NCI-H526 treated with DMSO at 0.1 percent for 48 hours (cell line): ENCODE data around the gene PUSL1.

ENCODE experiments used
- DNase-seq: peaks from one replicate; lab custom pipeline; 2025; lab: John Stamatoyannopoulos, UW

The PUSL1 gene

GRCh38 chr1:1280782-1281481, 27.5 kb upstream of the PUSL1 start:
- DNase-seq, result no peak

GRCh38 chr1:1281533-1282321, 26.7 kb upstream of the PUSL1 start:
- no peak for DNase-seq

DNA sequence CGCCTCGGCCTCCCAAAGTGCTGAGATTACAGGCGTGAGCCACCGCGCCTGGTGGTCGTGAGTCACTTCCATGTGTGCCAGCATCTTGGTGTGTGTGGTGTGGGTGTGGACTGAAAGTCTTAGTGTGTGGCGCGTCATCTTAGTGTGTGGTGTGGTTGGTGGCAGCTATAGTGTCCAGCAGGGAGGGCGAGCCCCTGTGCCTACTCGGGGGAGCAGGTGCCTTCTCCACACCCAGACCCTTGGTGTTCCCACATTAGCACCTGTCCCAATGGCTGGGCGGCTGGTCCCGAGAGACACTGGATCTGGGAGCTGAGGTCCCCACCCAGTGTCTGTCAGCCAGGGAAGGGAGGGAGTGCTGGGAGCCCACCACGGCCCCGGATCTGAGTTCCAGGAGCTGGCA, 25.4 kb upstream of the PUSL1 start:
- DNase-seq, result no peak

- peak; percentile 10 for DNase-seq
These were observed 24.6 kb upstream of the PUSL1 start for GRCh38 chr1:1283821-1284220.

- DNase-seq, result no peak
These were observed 23.9 kb upstream of the PUSL1 start for GRCh38 chr1:1284221-1285101.

DNA sequence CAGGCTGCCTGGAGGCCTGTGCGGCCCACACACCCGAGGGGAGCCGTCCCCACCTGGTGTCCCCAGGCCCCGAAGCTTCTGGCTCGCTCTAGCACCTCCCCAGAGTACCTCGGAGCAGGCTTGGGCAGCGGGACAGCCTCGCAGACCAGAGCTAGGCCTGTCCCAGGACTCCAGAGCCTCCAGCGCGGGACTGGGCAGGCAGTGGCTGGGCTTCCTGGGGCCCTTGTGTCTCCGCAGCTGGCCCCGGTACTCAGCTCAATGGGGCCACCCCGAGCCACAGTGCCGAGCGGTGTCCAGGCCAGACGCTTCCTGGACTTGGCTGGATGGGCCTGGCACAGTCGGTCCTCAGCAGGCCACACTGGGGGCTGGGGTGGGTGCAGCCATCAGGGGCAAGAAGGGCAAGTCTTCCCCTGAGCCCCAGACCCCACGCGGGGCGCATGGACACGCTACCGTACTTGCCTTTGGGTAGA, 23.3 kb upstream of the PUSL1 start:
- no peak for DNase-seq

GRCh38 chr1:1285611-1286311, 22.6 kb upstream of the PUSL1 start:
- DNase-seq, result no peak

- no peak for DNase-seq
These were observed 21.8 kb upstream of the PUSL1 start for GRCh38 chr1:1286313-1287261.

- DNase-seq, result no peak
These were observed 20.9 kb upstream of the PUSL1 start for GRCh38 chr1:1287288-1288110.

- DNase-seq, result peak; percentile 20
These were observed 18.1 kb upstream of the PUSL1 start for GRCh38 chr1:1290238-1290731.

- DNase-seq, result peak; percentile 11
These were observed 17.3 kb upstream of the PUSL1 start for GRCh38 chr1:1291023-1291528.

DNA sequence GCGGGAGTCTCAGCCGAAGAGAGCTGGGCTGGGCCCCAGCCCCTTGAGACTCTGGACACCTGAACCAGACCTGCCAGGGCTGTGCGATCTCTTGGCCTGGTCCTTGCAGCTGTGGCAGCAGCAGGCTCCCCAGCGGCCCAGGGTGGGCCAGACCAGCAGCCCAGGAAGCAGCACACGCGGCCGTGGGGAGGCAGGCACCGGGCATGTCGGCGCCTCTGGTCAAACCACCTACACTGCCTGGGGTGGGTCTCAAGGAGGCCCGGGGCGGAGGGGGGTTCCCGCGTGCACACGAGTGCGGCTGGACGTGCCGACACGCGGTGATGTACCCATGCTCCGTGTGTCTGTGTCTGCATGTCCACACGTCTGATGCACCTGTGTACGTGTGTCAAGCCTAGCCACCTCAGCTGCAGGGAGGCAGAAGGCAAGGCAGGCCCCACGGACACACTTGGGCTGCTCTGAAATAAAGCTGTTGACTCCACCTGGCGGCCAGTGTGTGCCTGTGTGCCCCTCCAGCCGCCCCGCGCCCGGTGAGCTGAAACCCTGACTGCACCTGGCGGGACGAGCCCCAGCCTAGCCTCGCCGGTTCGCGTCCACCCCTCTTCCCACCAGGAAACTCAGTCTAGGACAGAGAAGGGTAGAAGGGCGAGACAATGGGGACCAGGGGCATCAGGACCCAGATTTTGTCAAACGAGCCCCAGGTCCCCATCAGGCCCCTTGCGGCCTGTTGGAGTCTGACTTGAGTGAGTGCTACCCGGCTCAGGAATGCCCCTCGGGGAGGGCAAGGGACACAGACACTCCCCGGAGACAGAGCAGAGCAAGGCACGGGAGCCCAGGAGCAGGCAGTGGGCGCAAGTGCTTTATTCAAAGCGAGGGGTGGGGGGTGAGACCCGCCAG, 16.6 kb upstream of the PUSL1 start:
- DNase-seq, result peak; percentile 78

- no peak for DNase-seq
These were observed 16.0 kb upstream of the PUSL1 start for GRCh38 chr1:1292442-1292779.

DNA sequence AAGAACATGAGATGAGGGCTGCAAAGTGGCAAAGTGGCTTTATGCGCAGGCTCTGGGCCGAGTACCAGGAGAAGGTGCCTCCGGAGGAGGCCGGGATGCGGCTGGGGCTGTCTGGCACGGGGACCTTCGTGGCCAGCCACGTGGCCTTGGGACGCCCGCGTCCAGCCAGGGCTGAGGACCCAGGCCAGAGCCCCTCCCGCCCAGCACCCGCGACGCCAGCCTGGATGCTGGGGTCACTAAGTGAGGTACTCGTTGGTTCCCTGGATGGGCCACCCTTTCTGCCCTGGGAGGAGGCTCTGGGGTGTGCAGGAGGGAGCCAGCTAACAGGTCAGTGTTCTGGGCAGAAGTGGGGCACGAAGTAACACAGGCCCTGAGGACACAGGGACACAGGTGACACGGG, 15.5 kb upstream of the PUSL1 start:
- no peak for DNase-seq

- no peak for DNase-seq
These were observed 14.8 kb upstream of the PUSL1 start for GRCh38 chr1:1293263-1294249.

DNA sequence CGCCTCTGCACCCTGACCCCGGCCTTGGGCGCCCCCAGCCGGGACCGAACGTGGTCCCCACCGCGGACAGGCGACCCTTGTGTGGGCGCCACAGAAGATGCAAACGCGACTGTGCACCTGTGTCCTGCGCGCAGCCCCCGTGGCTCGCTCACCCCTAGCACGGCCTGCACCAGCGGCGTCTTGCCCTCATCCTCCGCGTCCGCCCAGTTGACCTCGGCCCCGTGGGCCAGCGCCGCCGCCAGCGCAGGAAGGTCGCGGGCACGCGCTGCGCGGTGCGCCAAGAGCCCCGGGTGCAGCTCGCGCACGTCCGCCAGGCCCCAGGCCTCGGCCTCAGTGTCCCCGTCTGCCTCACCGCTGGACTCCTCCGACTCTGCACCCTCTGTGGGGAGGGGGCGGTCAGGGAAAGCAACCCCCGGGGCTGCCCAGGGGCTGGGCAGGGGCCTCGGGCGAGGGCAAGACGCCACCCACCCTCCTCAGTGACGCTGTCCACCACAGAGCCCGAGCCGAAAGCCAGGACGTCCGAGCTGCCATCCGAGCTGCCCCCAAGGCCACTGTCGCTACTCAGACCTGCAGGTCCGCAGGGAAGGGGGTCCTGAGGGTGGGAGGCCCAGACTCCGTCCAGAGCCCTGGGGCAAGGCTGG, 14.0 kb upstream of the PUSL1 start:
- DNase-seq, result no peak
